ENCODE data around the gene SIRT3. TPM values are rescaled to one million over a fixed set of nuclear protein-coding genes. Genes with fewer than 3 reads are reported as not detected.
"Not testable (repeated sequence)": the region's sequence is repeated elsewhere in the genome, so short reads cannot be mapped to it uniquely, and the experiment has no call there.

The SIRT3 gene
- total RNA-seq, 1 donor from 2014 or later: 12.6 TPM

GRCh38 chr11:271319-271715 is 35.2 kb upstream of the SIRT3 start:
- FAIRE-seq (no peak), DNase-seq (ENCODE audit: low spot score in 2 of 2) (no peak)

DNA sequence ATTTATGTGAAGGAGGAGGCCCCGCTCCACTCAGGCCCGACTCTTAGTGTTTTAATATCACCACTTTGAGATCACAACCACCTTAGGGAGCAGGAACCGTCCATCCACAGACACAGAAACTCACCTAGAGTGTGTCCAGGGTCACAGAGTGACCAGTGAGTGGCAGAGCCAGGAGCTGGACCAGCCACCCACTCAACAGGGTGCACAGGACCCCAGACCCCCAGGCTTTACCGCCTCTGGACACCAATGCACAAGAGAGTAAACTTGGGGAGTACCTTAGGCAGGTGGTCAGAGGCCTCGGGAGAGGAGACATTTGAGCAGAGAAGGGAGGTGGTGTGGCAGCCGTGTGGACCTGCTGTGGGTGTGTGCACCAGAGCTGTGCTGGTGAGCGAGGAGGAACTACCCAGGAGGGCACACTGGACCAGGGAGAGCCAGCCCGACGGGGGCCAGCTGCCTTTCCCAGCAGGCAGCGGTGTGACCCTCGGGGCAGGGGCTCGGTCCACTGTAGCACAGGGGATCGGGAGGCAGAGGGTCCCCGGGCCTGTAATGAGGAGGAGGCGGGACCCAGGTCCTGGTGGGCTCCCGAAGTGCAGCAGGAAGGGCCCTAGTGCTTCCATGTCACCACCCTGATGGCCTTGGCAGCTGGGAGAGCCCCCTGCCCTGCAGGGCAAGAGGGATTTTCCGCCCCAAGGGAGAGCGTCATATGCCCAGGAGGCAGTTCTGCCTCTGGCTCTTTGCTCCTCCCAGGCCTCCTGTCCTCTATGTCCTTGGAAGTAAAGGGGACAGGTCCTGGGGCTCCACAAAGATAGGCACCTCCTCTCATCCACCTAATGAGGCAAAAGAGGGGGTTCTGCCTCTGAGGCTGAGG is 34.5 kb upstream of the SIRT3 start:
- no peak for DNase-seq (ENCODE audit: low spot score in 2 of 2)
- FAIRE-seq: no peak

DNA sequence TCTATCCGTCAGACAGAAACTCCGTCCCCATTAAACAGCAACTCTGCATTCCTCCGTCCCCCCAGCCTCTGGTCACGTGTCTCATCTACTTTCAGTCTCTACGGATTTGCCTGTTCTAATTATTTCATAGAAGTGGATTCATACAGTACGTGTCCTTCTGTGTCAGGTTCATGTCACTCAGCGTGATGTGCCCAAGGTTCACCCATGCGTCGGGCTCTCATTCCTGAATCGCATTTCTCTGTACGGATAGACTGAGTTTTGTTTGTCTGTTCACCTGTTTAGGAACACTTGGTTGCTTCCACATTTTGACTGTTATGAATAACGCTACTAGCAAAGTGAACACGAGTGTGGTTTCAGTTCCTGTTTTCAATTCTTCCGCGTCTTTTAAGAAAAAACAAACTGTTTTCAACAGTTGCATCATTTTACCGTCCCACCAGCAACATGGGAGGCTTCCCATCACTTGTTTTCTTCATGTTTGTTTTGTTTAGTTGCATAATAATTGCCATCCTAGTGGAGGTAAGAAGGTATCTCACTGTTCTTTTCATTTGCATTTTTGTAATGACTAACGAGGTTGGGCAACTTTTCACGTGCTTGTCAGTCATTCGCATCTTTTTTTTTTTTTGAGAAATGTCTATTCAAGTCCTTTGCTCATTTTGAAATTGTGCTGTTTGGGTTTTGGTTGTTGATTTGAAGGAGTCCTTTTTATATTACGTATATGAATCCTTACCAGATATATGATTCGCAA is 33.2 kb upstream of the SIRT3 start:
- FAIRE-seq: no peak
- DNase-seq (ENCODE audit: low spot score in 2 of 2): no peak

DNA sequence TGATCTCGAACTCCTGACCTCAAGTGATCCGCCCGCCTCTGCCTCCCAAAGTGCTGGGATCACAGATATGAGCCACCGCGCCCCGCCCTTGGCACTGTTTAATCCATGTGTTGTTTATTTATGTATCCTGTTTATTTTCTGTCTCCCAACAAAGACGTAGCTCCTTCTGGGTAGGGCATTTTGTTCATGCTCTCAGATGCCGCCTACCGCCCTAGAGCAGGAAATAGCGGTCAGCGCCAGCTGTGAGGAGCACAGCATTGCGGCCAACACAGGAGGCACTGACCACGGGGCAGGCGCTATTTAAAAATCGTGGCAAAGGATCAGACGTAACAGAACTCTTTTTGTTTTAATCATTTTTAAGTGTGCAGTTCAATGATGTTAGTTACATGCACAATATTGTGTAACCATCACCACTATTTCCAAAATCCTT is 32.6 kb upstream of the SIRT3 start:
- DNase-seq (ENCODE audit: low spot score in 2 of 2); FAIRE-seq: not testable (repeated sequence)

GRCh38 chr11:267491-267994 is 31.4 kb upstream of the SIRT3 start:
- DNase-seq (ENCODE audit: low spot score in 2 of 2) (no peak), FAIRE-seq (no peak)

DNA sequence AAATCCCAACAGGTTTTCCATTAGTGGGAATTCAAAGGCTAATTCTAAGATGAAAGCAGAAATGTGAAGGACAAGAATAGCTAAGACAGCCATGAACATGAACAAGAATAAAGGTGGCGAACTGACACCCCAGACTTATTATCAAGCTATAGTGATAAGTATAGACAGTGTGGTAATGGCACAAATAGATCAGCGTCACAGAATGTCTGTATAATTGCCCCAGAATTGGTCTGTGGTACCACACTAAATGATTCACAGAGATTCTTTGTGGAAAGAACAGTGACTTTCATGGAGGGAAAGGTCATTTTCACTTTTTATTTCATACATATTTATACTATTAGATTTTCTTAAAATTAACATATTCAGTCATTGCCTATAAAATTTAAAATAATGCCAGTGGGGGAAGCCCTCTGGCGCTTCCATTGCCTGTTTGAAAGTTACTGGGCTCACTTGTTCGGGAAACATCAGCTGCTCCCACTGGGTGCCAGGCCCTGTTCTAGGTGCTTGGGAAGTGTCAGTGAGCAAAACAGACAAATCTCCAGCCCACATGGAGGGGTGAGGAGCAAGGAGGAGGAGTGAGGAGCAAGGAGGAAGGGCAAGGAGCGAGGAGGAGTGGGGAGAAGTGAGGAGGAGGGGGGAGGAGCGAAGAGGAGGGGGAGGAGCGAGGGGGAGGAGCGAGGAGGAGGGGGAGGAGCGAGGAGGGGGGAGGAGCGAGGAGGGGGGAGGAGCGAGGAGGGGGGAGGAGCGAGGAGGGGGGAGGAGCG is 30.7 kb upstream of the SIRT3 start:
- DNase-seq (ENCODE audit: low spot score in 2 of 2): no peak
- FAIRE-seq: no peak

DNA sequence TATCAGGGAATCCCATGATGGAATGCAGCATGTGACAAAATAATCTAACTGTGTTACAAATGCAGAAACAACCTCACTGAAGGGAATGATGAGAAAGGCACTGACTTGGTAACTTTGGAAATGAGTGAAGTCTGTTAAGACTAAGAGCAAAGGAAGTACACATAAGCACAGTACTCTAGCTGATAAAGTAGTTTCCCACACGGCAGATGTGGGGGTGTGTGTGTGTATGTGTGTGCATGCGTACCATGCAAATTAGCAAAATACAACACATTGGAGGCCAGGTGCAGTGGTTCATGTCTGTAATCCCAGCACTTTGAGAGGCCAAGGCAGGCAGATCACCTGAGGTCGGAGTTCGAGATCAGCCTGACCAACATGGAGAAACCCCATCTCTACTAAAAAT is 25.5 kb upstream of the SIRT3 start:
- no peak for FAIRE-seq
- DNase-seq (ENCODE audit: low spot score in 2 of 2): no peak

DNA sequence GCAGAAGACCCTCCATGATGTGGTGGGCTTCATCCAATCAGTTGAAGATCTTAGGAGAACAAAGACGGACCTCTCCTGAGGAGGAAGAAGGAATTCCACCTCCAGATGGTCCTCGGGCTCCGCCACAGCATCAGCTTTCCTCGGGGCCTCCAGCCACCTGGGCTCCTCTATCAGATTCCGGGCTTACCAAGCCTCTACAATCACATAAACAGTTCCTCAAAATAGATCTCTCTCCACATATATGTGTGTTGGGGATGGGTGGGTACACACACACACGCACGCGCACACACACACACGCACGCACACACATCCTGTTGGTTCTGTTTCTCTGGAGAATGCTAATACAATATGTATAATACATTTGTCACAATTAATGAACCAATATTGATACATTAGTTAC is 23.3 kb upstream of the SIRT3 start:
- DNase-seq (ENCODE audit: low spot score in 2 of 2) (no peak), FAIRE-seq (no peak)

DNA sequence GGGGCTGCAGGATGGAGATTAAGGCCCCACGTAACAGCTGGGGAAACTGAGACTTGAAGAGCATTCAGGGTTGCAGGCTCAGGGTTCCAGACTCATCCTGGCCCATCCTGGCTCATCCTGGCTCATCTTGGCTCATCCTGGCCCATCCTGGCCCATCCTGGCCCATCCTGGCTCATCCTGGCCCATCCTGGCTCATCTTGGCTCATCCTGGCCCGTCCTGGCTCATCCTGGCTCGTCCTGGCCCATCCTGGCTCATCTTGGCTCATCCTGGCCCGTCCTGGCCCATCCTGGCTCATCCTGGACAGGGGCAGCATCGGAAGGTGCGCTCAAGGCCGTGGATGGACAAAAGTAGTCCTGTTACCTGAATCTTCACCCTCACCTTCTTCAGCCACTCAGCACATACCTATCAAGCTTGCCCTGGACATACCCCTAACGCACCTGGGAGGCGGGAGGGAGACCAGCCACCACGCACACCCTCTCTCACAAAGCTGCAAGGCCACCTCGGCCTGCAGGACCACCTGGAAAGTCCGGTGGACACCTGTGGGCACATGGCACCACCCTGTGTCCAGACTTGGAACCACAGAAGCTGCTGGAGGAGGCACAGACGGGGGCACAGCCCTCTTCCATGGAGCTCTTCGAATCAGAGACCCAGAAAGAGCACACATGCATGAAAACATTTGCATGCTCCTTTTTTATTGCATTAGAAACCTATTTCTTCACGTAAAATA is 21.8 kb upstream of the SIRT3 start:
- DNase-seq (ENCODE audit: low spot score in 2 of 2) (no peak), FAIRE-seq (no peak)

- FAIRE-seq: no peak
- no peak for DNase-seq (ENCODE audit: low spot score in 2 of 2)
Observed at GRCh38 chr11:256952-257737, 21.0 kb upstream of the SIRT3 start.

- FAIRE-seq (no peak), DNase-seq (ENCODE audit: low spot score in 2 of 2) (no peak)
Observed at GRCh38 chr11:255816-256215, 19.7 kb upstream of the SIRT3 start.

GRCh38 chr11:255176-255575 is 19.0 kb upstream of the SIRT3 start:
- no peak for DNase-seq (ENCODE audit: low spot score in 2 of 2)
- no peak for FAIRE-seq

GRCh38 chr11:253886-254270 is 17.7 kb upstream of the SIRT3 start:
- DNase-seq (ENCODE audit: low spot score in 2 of 2) (no peak), FAIRE-seq (no peak)

DNA sequence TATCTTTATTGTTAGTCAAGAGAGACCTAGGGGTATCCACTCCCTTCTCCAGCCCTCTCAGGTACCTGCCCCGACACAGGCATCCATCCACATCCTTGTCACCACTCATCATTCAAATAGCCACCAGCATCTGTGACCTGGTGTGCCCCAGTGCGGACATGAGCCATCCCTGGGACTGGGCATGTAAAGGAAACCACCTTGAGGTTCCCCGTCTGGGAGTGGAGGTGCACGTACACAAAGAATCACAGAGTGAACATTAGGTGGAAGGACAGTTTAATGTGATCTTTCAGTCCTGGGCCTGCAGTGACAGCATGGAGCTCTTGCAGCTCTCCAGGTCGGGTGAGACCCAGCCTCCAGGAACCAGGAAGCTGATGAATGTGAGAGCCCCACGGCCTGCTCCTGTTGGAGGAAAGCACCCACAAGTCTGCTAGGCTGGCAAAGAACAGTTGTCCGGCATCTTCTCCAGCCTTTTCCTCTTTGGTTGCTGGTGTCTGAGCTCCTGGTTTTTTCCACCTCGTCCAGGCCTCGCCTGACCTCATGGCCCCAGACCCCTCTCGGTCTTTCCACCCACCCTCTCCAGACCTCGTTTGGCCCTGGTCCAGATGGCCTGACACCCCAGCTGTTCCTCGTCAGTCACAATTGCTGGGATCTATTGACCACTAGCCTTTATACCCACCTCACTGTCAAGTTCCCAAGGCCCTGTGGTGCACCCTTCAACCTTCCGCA is 17.2 kb upstream of the SIRT3 start:
- FAIRE-seq (no peak), DNase-seq (ENCODE audit: low spot score in 2 of 2) (no peak)

GRCh38 chr11:252666-253065 is 16.5 kb upstream of the SIRT3 start:
- DNase-seq (ENCODE audit: low spot score in 2 of 2): no peak

GRCh38 chr11:251550-251949 is 15.4 kb upstream of the SIRT3 start:
- FAIRE-seq (no peak), DNase-seq (ENCODE audit: low spot score in 2 of 2) (no peak)

More at GRCh38 chr11:252666-253065, 16.5 kb upstream of the SIRT3 start:
- FAIRE-seq: no peak

DNA sequence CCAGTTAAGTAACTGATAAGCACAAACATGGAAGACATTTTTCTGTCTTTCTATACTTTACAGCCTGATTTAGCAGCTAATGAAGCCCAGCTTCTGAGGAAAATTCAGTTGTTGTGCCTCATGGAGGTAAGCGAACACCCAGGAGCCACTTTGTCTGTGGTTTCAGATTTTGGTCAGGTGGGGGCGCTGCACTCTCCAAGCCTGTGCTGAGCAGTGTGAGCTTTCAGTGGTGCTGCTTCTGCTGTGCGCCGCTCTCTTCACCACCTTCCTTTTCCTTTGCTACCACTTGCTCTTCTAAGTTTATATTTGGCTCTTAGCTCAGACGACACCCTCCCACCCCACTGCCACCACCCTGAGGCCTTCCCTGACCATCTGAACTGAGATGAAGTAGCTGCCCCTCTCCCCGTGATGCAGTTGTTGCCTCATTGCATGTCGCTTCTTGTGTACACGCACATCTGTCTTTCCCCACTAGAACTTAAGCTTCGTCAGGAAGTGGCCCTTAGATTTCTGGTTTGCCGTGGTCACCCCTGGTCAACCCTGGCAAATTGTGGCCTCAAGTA is 14.7 kb upstream of the SIRT3 start:
- DNase-seq (ENCODE audit: low spot score in 2 of 2) (peak in 1 of 2 donors; percentile 44), FAIRE-seq (no peak)

DNA sequence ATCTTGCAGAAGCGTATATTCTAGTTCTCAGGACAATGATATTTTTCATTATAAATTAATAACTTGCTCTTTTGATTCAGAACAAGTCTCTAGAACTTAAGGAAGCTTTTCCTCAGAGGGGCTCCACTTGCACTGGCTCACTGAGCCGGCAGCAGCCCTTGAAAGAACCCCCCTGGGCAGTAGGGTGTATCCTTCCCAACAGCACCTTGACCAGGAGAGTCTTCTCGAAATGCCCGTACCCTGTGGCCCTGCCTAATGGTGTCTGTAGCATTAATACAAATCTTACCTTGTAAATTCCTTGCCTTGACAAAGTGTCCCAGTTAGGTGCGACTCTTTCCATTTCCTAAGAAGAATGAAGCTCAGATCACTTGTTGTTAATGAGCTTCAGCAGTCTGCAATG is 14.1 kb upstream of the SIRT3 start:
- no peak for FAIRE-seq
- no peak for DNase-seq (ENCODE audit: low spot score in 2 of 2)
